HepG2 (cell line): Measurements from ENCODE around the gene ATRIP. TPM values are rescaled to one million over a fixed set of nuclear protein-coding genes. Genes with fewer than 3 reads are reported as not detected.

Experiments used
- CEBPG ChIP-seq: IDR thresholded peaks from 2 replicates; pipeline ENCODE4 v1.6.1; 2016
- DBP ChIP-seq: sonication (generic); formaldehyde crosslinking; IDR thresholded peaks from 2 replicates; pipeline ENCODE4 v1.4.0; 2020; ENCODE audit warnings: missing genetic modification reagents; ENCODE audit errors: not compliant biosample characterization
- GTF3A ChIP-seq: sonication (generic); formaldehyde crosslinking; conservative IDR thresholded peaks from 2 replicates; pipeline ENCODE4 v1.4.0; 2020; ENCODE audit warnings: mild to moderate bottlenecking, missing genetic modification reagents
- KDM4B ChIP-seq: sonication (generic); formaldehyde crosslinking; IDR thresholded peaks from 2 replicates; pipeline ENCODE4 v1.4.0; 2020; ENCODE audit warnings: missing genetic modification reagents
- MXD4 ChIP-seq: IDR thresholded peaks from 2 replicates; pipeline ENCODE4 v1.6.1; 2016; ENCODE audit warnings: mild to moderate bottlenecking, missing biosample characterization, missing genetic modification reagents
- NFAT5 ChIP-seq: sonication (generic); formaldehyde crosslinking; IDR thresholded peaks from 2 replicates; pipeline ENCODE4 v1.4.0; 2020; ENCODE audit warnings: missing genetic modification reagents
- PITX1 ChIP-seq: sonication (generic); formaldehyde crosslinking; IDR thresholded peaks from 2 replicates; pipeline ENCODE4 v1.5.1; 2020; ENCODE audit warnings: mild to moderate bottlenecking, missing genetic modification reagents
- RBM39 ChIP-seq: fragments of 200-400 bp; formaldehyde crosslinking; IDR thresholded peaks from one replicate; pipeline ENCODE4 v1.6.1; 2018; ENCODE audit warnings: antibody characterized with exemption, mild to moderate bottlenecking, low read depth, low read length; ENCODE audit not compliant: poor library complexity, severe bottlenecking
- TBP ChIP-seq: sonication (generic); formaldehyde crosslinking; IDR thresholded peaks from 2 replicates; pipeline ENCODE4 v1.5.0; 2020; ENCODE audit warnings: missing genetic modification reagents
- THRA ChIP-seq: sonication (generic); formaldehyde crosslinking; IDR thresholded peaks from 2 replicates; pipeline ENCODE4 v1.4.0; 2020; ENCODE audit warnings: missing genetic modification reagents, borderline replicate concordance
- TOPORS ChIP-seq: sonication (generic); formaldehyde crosslinking; IDR thresholded peaks from 2 replicates; pipeline ENCODE4 v1.8.0; 2023; ENCODE audit warnings: mild to moderate bottlenecking, missing genetic modification reagents
- ZC3H4 ChIP-seq: sonication (generic); formaldehyde crosslinking; IDR thresholded peaks from 2 replicates; pipeline ENCODE4 v1.4.0; 2020; ENCODE audit warnings: missing genetic modification reagents, borderline replicate concordance
- ZNF101 ChIP-seq: sonication (generic); formaldehyde crosslinking; IDR thresholded peaks from 2 replicates; pipeline ENCODE4 v1.4.0; 2020; ENCODE audit warnings: mild to moderate bottlenecking, low read depth, missing genetic modification reagents, borderline replicate concordance
- ZNF207 ChIP-seq: fragments of 450-650 bp; IDR thresholded peaks from 2 replicates; pipeline ENCODE4 v1.6.1; 2016; ENCODE audit warnings: antibody characterized with exemption, borderline replicate concordance
- ZNF280B ChIP-seq: sonication (generic); formaldehyde crosslinking; IDR thresholded peaks from 2 replicates; pipeline ENCODE4 v1.5.0; 2020; ENCODE audit warnings: missing genetic modification reagents, mild to moderate bottlenecking, borderline replicate concordance
- ZNF337 ChIP-seq: sonication (generic); formaldehyde crosslinking; IDR thresholded peaks from 2 replicates; pipeline ENCODE4 v1.5.1; 2020; ENCODE audit warnings: missing genetic modification reagents, low read depth, mild to moderate bottlenecking, borderline replicate concordance
- ZNF510 ChIP-seq: sonication (generic); formaldehyde crosslinking; IDR thresholded peaks from 2 replicates; pipeline ENCODE4 v1.4.0; 2020; ENCODE audit warnings: low read depth, mild to moderate bottlenecking, missing genetic modification reagents
- ZNF577 ChIP-seq: sonication (generic); formaldehyde crosslinking; IDR thresholded peaks from 2 replicates; pipeline ENCODE4 v1.4.0; 2020; ENCODE audit warnings: mild to moderate bottlenecking, low read depth, missing genetic modification reagents, borderline replicate concordance
- ZNF777 ChIP-seq: sonication (generic); formaldehyde crosslinking; IDR thresholded peaks from 2 replicates; pipeline ENCODE4 v1.4.0; 2020; ENCODE audit warnings: missing genetic modification reagents
- ZNF850 ChIP-seq: sonication (generic); formaldehyde crosslinking; conservative IDR thresholded peaks from 2 replicates; pipeline ENCODE4 v1.9.0; 2021; ENCODE audit warnings: mild to moderate bottlenecking, missing genetic modification reagents
- polyA plus RNA-seq, 8 experiments: library from polyadenylated mRNA; depleted of rRNA in 3 of 8; stranded (reverse) in 7 of 8; unstranded in 1 of 8; fragments of >200 nt; fragmentation: Illumina TruSeq in 4 of 8; extraction: Trizol in 4 of 8; gene quantifications; 2 replicates each; pipeline versions ENCODE4 v1.2.1 to v1.2.3, GENCODE V29; 2011 to 2016; ENCODE audit warnings: low read depth in 4 of 8, missing spikeins in 1 of 8, mixed read lengths in 1 of 8; ENCODE audit not compliant: insufficient read depth in 1 of 8
- total RNA-seq, 5 experiments: library from RNA; depleted of rRNA; stranded (reverse); fragments of >200 nt; fragmentation: Illumina TruSeq; extraction: Trizol; gene quantifications; 2 replicates each; pipeline ENCODE4 v1.2.3, GENCODE V29; 2016; ENCODE audit warnings: low read depth in 1 of 5

The ATRIP gene
- total and polyA plus RNA-seq, 2 of the 13 experiments (the other 11 are each of a cell fraction or from before 2014, with no cell fraction given) = 5.1 to 12.5 TPM

GRCh38 chr3:48465531-48466378, 19.2 kb downstream of the ATRIP start (continued):
- TF ChIP-seq TBP (CRISPR knock-in tag) (no peak), ZNF850 (CRISPR knock-in tag) (no peak), PITX1 (CRISPR knock-in tag) (no peak; the same call in 1 of the 2 replicates), KDM4B (CRISPR knock-in tag) (no peak), ZNF510 (CRISPR knock-in tag) (0 out of 2 replicates have a peak, but pooled peaks have one; percentile 51), DBP (CRISPR knock-in tag) (no peak), ZC3H4 (CRISPR knock-in tag) (no peak), ZNF101 (CRISPR knock-in tag) (no peak), THRA (CRISPR knock-in tag) (peak; percentile 72; the same call in 1 of the 2 replicates), GTF3A (CRISPR knock-in tag) (no peak), ZNF777 (CRISPR knock-in tag) (no peak), CEBPG (CRISPR knock-in tag) (no peak), ZNF337 (CRISPR knock-in tag) (no peak), TOPORS (CRISPR knock-in tag) (no peak), NFAT5 (CRISPR knock-in tag) (no peak), MXD4 (CRISPR knock-in tag) (peak; percentile 49), ZNF207 (no peak), ZNF577 (CRISPR knock-in tag) (no peak), ZNF280B (CRISPR knock-in tag) (no peak), RBM39 (no peak)
